ENCODE results near the gene DSCAML1.
"Not testable (repeated sequence)": the region's sequence is repeated elsewhere in the genome, so short reads cannot be mapped to it uniquely, and the experiment has no call there.

DSCAML1 gene

GRCh38 chr11:117458275-117459122 is 338.5 kb downstream of the DSCAML1 start:
- no peak for DNase-seq

GRCh38 chr11:117457835-117458234 is 339.2 kb downstream of the DSCAML1 start:
- DNase-seq: no peak

DNA sequence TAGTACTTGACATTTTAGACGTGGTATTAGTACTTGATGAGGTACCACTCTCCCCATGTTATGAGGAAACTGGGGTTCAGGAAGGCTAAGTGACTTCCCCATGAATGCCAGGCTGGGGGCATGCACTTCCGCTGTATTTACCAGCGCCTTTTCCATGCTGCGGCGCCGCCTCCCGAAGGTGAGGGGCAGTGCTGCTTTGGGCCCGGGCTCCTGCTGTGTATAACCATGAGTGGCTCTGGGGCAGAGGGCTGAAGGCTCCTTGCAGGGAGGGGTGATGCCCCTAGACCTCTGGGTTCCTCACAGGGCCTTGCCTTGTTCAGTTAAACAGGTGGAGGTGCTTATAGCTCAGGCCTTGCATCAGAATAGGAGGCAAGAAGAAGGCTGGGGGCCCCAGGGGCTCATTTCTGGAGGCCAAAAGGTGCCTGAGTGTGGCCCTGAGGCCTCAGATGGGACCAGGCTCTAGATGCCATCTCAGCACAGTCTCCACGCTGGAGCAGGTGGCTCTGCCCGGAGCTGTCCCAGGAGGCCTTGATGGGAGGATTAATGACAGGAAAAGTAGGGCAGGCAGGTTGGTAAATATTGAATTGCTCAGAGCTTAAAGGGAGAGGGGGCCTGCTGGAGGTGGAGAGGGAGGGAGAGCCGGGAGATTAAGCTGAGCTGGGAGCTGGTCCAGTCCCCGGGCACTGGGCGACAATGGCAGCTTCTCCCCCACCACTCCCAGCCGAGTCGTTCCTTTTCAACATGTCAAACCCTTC is 339.8 kb downstream of the DSCAML1 start:
- no peak for DNase-seq

GRCh38 chr11:117456721-117457029 is 340.3 kb downstream of the DSCAML1 start:
- DNase-seq: not testable (repeated sequence)

DNA sequence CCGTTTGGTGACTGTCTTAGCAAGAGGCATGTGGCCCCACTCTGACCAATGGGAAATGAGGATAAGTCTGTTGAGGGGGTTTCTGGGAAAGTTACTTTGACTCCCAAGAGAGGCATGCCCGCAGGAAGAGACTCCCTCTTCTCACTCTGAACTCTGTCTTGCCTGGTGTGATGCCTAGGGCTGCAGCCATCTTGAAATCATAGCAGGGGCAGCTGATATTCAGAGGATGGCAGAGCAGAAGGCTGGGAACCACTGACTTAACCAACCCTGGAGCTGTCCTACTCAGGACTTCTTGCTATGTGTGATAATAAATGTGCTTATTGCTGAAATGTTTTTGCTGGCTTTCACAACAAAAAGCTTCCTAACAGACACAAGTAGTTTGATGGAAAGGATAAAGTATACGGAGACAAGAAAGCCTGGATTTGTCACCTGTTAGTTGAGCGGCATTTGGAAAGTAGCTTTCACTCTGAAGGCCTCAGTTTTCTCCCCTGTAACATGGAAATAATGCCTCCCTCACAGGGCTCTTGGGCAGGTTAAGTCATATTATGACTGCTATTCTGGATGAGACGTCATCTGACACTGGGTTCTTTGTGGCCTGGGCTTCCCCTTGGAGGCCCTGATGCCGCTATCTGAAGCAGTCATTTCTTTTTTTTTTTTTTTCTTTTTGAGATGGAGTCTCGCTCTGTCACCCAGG is 340.8 kb downstream of the DSCAML1 start:
- no peak for DNase-seq

DNA sequence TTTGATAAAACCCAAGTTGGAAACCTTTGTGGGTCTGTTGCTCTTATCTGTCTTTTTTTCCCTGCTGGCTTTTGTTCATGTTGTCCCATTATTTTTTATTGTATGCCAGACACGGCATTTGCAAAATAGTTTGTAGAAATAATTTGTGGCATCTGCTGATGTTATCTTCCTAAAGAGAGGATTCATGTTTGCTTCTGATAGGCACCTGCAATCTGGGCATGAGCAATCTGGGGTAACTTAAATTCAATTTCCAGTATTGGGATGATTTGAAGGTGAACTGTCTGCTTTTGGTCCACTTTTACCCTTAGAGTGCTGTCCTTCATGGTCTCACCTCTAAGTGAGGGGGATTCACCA is 342.5 kb downstream of the DSCAML1 start:
- DNase-seq: no peak

GRCh38 chr11:117453886-117454563 is 343.0 kb downstream of the DSCAML1 start:
- no peak for DNase-seq

- DNase-seq: no peak
These were observed 347.8 kb downstream of the DSCAML1 start for GRCh38 chr11:117449111-117449693.

DNA sequence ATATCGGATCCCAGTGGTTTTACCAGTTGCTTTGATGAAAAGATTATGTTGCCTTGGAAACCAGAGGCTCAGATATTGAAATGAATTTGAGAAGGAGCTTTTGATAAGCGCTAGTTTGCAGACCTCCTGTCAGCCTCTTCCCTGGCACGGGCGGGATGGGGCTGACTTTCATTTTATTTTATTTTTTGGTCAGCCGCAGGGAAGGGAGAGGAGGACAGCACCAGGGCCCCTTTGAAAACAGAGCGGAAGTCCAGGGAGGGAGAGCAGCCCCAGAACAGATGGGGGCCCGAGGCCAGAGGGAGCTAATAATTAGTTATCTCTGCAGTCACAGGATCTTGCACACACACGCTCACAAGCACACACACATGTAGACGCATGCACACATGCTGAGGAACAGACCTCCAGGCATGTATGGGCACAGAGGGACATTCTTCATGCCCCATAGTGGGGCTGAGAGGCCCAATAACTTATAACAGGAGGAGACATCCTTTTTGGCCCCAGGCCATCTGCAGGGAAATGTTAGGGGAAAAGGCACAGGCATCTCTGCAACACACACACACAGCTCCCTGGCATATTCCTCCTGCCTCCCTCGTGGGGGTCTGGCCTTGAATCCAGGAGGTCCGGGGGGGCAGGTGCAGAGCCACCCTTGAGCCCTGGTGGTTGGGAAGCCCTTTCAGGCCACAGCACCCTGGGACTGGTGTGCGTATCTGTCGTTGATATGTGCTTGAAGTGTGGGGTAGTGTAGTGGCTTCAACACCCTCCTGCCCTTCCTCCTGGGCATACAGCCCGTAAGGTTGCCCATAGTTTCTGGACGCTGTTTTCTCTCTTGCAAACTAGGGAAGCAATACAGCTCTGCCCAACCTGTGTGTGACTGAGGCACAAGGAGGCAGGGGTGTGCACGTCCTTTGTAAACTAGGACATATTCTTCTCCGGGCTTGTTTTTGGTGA is 352.0 kb downstream of the DSCAML1 start:
- no peak for DNase-seq

GRCh38 chr11:117444256-117444655 is 352.8 kb downstream of the DSCAML1 start:
- no peak for DNase-seq

DNA sequence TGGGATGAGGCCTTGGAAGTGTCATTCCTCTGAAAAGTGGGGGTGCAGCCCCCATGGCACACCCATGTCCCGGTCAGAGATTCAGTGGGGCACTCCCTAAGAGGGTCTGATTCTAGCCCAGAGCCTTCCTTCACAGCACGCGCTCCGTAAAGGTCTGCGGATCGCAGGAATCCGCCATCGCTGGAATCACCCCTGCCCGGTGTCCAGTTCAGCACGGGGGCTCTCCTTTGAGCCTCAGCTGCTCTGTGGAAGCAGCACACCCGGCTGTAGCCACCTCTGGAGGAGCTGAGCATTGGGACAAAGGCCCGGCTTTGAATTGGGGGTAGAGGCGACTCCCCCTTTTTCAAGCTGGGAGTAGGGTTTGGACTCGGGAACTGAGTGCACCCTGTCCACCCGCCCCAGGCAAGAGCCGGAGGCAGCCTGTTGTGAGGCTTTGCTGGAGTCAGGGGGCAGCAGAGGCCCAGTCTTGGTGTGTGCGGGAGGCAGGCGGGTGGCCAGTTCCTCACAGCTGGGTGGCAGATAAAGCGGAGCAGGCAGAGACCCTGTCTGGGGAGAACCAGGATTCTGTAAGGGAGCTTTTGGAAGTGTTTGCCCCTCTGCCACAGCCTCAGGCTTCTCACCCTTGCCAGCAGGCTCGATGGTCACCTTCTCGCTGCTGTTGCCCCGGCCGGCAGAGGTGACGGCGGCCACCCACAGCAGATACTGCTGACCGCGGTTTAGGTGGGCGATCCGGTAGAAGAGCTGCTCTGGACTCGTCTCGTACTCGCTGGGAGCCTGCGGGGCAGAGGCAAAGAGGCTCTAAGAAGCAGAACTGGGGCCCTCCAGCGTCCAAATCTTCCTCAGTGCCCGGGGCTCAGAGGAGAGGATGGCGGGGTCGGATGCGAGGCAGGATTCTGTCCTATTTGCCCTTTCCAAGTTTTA is 353.5 kb downstream of the DSCAML1 start:
- DNase-seq: no peak

- no peak for DNase-seq
These were observed 354.2 kb downstream of the DSCAML1 start for GRCh38 chr11:117442869-117443239.

GRCh38 chr11:117442049-117442868 is 354.8 kb downstream of the DSCAML1 start:
- no peak for DNase-seq

DNA sequence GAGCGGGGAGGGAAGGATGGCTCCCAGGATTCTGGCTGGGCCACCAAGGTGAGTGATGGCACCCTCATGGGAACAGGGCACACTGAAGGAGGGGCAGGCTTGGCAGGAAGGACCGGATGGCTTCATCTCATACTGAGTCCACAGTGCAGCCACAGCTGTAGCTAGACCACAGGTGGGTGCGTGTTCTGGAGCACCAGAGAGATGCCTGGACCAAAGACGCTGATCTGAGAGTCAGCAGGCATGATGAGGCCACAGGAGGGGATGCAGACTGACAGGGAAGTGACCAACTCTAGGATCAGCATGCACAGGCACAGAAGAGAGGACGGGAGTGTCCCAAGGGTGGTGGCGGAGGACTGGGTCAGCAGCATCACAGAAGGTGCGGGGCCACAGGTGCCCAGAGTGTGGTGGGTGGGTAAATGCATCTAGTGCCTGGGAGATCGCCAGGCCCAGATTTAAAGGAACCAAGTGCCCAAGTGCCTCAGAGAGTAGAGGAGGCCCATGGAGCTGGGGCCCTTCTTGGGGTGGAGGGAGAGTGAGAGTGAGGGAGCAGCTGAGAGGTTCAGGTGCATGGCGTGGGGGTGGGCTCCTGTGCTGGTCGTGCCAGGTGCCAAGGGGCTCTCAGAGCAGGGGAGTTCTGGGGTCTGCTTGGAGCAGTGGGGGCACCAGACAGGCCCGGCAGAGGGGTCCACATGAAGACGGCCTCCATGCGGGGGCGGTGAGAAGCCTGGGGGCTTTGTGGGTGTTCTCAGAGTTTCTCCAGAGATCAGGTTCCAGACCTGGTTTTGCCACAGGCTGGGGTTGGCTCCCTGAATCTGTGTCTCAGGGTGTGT is 355.7 kb downstream of the DSCAML1 start:
- no peak for DNase-seq

- DNase-seq: no peak
These were observed 356.8 kb downstream of the DSCAML1 start for GRCh38 chr11:117440258-117440657.

DNA sequence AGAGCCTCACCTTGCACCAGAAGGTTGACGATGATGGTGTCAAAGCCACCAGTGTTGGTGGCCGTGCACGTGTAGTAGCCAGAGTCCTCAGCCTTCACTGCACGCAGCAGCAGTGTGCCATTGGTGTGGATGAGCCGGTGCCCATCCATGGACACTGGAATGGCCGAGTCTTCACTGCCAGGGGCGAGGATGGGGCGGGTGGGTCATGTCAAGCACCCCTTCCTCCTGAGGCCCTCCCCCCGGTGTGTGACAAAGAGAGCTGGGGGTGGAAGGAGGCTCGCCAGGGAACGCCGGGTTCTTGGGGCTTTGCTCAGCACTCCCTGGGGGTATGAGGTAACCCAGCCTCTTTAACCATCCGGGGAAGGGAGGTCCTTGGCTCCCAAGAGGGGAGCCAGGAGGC is 357.8 kb downstream of the DSCAML1 start:
- DNase-seq: no peak

DNA sequence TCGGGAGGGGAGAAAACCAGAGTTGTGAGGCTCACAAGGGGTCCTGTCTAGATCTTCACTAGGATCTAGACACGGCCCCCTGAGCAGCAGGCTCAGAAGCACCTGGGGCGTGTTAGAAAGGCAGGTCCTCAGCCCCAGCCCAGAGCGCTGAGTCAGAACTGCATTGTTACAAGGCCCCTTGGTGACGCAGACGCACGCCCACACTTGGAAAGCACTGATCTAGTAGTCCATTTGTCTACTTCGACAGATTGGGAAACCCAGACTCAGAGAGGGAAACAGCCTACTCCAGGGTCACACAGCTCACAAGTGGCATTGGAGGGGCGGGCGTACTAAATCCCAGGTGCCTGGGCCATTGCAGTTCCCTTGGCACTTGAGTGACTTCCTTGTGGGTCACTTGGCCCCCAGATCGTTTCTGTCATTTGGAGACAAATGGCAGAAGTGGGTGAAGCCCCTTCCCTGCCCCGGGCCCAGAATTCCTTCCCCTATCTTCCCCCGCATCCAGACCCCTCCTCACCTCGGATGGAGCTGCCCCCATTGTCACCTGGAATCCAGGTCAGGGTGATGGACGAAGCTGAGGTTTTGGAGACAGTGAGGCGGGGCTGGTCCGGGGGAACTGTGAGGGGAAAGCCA is 358.5 kb downstream of the DSCAML1 start:
- DNase-seq: no peak

DNA sequence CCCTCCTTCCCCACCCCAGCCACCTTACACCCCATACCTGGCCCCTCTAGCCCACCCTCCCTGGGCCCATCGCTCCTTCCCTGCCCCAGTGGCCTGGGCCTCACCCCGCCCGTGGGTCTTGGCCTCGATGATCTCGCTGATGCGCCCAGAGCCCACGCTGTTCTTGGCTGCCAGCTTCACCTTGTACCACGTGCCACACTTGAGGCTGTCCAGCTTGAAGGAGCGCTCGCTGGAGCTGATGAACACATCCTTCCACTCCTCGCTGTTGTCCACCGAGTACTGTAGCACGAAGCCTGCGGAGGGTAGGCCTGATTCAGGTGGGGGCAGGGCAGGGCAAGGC is 359.3 kb downstream of the DSCAML1 start:
- DNase-seq: no peak
